Glutamatergic neuron (in vitro differentiated cells): ENCODE data around the gene SMIM23. TPM values are rescaled to one million over a fixed set of nuclear protein-coding genes. Genes with fewer than 3 reads are reported as not detected.
A peak's percentile ranks its signal among the peaks of the same experiment; 100 is the strongest.

Experiments used
- DNase-seq: peaks from one replicate; pipeline ENCODE4 v3.0.0; 2022
- H3K27ac Mint-ChIP-seq: one replicate; pipeline ENCODE4 v1.8.0; 2020; ENCODE audit warnings: mild to moderate bottlenecking, mixed read lengths, inconsistent platforms; ENCODE audit not compliant: unreplicated experiment
- H3K27me3 Mint-ChIP-seq: one replicate; pipeline ENCODE4 v1.8.0; 2020; ENCODE audit warnings: mild to moderate bottlenecking, moderate library complexity, mixed read lengths, inconsistent platforms; ENCODE audit not compliant: unreplicated experiment
- H3K36me3 Mint-ChIP-seq: one replicate; pipeline ENCODE4 v1.8.0; 2020; ENCODE audit warnings: mild to moderate bottlenecking, mixed read lengths, inconsistent platforms; ENCODE audit not compliant: unreplicated experiment
- H3K4me1 Mint-ChIP-seq: one replicate; pipeline ENCODE4 v1.8.0; 2020; ENCODE audit warnings: mild to moderate bottlenecking, low read depth, mixed read lengths, inconsistent platforms; ENCODE audit not compliant: unreplicated experiment
- H3K4me3 Mint-ChIP-seq: one replicate; pipeline ENCODE4 v1.8.0; 2020; ENCODE audit warnings: mild to moderate bottlenecking, mixed read lengths, inconsistent platforms; ENCODE audit not compliant: unreplicated experiment
- H3K9me3 Mint-ChIP-seq: one replicate; pipeline ENCODE4 v1.8.0; 2020; ENCODE audit warnings: mild to moderate bottlenecking, moderate library complexity, mixed read lengths, inconsistent platforms; ENCODE audit not compliant: unreplicated experiment
- CTCF ChIP-seq: fragments of 200-600 bp; sonication (generic); IDR thresholded peaks from one replicate; pipeline ENCODE4 v1.5.0; 2021; ENCODE audit not compliant: partially characterized antibody, unreplicated experiment
- total RNA-seq: library from RNA; stranded (reverse); fragmentation: NEBNext Ultra II Directional; extraction: Animal tissue kit (Norgen Biotek cat#: 25700); gene quantifications from one replicate; pipeline ENCODE4 v1.2.1, GENCODE V29; 2021; ENCODE audit not compliant: unreplicated experiment

The SMIM23 gene
- total RNA-seq, 1 donor from 2014 or later: not detected

GRCh38 chr5:171743436-171744076 is 42.1 kb upstream of the SMIM23 start:
- H3K36me3 Mint-ChIP-seq: no peaks in the 10 kb centered on the region
- H3K9me3 Mint-ChIP-seq: no peaks in the 10 kb centered on the region
- H3K27me3 Mint-ChIP-seq: peaks cover 2% of the 10 kb centered on the region
- peak; percentile 61 for DNase-seq
- H3K27ac Mint-ChIP-seq: peak overlapping the region; percentile 76
- TF ChIP-seq CTCF: no peak
- H3K4me3 Mint-ChIP-seq: peak overlapping the region; percentile 53
- peaks cover 22% of the 10 kb centered on the region for H3K4me1 Mint-ChIP-seq

- Mint-ChIP-seq H3K4me3 (peak overlapping the region; percentile 1), H3K4me1 (peaks cover 19% of the 10 kb centered on the region), H3K36me3 (no peaks in the 10 kb centered on the region), H3K27ac (no peak overlapping the region), H3K27me3 (peaks cover 2% of the 10 kb centered on the region), H3K9me3 (no peaks in the 10 kb centered on the region)
- no peak for DNase-seq
- no peak for TF ChIP-seq CTCF
These were observed 41.4 kb upstream of the SMIM23 start for GRCh38 chr5:171744264-171744663.

GRCh38 chr5:171744882-171745281 is 40.7 kb upstream of the SMIM23 start:
- H3K27me3 Mint-ChIP-seq: peaks cover 4% of the 10 kb centered on the region
- no peaks in the 10 kb centered on the region for H3K36me3 Mint-ChIP-seq
- H3K4me3 Mint-ChIP-seq: no peak overlapping the region
- TF ChIP-seq CTCF: no peak
- no peaks in the 10 kb centered on the region for H3K9me3 Mint-ChIP-seq
- peaks cover 19% of the 10 kb centered on the region for H3K4me1 Mint-ChIP-seq
- H3K27ac Mint-ChIP-seq: no peak overlapping the region
- no peak for DNase-seq

- Mint-ChIP-seq H3K36me3 (no peaks in the 10 kb centered on the region), H3K9me3 (no peaks in the 10 kb centered on the region), H3K4me1 (peaks cover 19% of the 10 kb centered on the region), H3K27me3 (peaks cover 4% of the 10 kb centered on the region), H3K4me3 (no peak overlapping the region), H3K27ac (peak overlapping the region; percentile 57)
- no peak for TF ChIP-seq CTCF
- no peak for DNase-seq
These were observed 40.0 kb upstream of the SMIM23 start for GRCh38 chr5:171745602-171746001.

- no peak for DNase-seq
- Mint-ChIP-seq H3K27ac (no peak overlapping the region), H3K9me3 (peaks cover 2% of the 10 kb centered on the region), H3K27me3 (peaks cover 4% of the 10 kb centered on the region), H3K4me1 (peaks cover 19% of the 10 kb centered on the region), H3K4me3 (no peak overlapping the region), H3K36me3 (no peaks in the 10 kb centered on the region)
- TF ChIP-seq CTCF: no peak
These were observed 38.4 kb upstream of the SMIM23 start for GRCh38 chr5:171747061-171747859.
